SW480 (cell line): ENCODE data around the gene KRTAP9-3.
A peak's percentile ranks its signal among the peaks of the same experiment; 100 is the strongest.
"Not testable (repeated sequence)": the region's sequence is repeated elsewhere in the genome, so short reads cannot be mapped to it uniquely, and the experiment has no call there.

Experiments used
- DNase-seq: peaks from one replicate; pipeline ENCODE4 v3.0.0-alpha.2; 2016; ENCODE audit warnings: low spot score

The KRTAP9-3 gene, protein sequence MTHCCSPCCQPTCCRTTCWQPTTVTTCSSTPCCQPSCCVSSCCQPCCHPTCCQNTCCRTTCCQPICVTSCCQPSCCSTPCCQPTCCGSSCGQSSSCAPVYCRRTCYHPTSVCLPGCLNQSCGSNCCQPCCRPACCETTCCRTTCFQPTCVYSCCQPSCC

DNA sequence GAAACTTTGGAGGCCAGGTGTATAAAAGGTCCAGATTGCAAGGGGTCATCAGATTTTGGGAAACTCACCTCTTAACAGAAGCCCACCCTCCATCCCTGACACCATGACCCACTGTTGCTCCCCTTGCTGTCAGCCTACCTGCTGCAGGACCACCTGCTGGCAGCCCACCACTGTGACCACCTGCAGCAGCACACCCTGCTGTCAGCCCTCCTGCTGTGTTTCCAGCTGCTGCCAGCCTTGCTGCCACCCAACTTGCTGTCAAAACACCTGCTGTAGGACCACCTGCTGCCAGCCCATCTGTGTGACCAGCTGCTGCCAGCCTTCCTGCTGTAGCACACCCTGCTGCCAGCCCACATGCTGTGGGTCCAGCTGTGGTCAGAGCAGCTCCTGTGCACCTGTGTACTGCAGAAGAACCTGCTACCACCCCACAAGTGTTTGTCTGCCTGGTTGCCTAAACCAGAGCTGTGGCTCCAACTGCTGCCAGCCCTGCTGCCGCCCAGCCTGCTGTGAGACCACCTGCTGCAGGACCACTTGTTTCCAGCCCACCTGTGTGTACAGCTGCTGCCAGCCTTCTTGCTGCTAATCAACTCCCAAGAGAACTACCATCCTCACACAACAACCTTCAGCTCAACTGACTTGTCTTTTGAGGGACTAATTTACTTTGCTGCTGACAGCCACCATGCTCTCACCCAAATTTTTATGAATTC, at the start of gene KRTAP9-3:
Gene KRTAP9-3 (plus strand): TSS at position 51 of the 707 bp plus-strand sequence. CDS start 53 bp downstream, at position 104.
- DNase-seq = not testable (repeated sequence)

DNA sequence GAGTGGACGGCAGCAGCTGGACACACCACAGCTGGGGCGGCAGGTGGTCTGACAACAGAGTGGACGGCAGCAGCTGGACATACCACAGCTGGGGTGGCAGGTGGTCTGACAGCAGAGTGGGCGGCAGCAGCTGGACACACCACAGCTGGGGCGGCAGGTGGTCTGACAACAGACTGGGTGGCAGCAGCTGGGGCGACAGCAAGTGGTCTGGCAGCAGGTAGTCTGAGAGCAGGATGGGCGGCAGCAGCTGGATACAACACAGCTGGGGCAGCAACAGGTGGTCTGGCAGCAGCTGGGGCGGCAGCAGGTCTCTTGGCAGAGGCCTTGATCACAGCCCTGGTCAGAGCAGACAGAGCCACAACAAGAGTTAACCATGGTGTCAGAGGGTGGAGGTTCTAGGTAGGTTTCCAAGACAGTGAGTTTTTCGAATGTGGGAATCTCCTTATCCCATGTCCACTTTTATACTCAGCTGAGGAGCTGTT, 47.7 kb upstream of the KRTAP9-3 start, which contains the start of gene KRTAP4-1:
Gene KRTAP4-1 (minus strand): TSS at position 432 of the 482 bp plus-strand sequence. CDS start 57 bp downstream, at position 375.
- DNase-seq = no peak

DNA sequence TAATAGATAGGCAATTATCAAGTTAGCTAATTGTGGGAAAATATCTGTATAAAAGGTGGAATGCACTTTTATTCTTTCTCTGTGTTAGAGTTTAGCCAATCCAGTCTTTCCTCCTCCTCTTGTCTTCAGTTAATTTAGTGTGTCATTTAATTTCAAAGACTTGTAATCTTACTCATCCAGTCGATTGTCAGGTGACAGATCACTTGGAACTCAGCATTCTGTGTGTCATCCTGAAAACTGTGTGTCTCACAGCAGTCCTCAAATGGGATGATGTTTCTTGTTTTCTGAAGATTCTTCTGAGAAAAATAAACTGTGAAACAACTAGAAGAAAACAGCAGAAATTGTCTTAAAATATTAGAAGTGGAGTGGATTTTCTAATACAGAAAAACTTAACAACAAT, 47.2 kb upstream of the KRTAP9-3 start:
- no peak for DNase-seq

DNA sequence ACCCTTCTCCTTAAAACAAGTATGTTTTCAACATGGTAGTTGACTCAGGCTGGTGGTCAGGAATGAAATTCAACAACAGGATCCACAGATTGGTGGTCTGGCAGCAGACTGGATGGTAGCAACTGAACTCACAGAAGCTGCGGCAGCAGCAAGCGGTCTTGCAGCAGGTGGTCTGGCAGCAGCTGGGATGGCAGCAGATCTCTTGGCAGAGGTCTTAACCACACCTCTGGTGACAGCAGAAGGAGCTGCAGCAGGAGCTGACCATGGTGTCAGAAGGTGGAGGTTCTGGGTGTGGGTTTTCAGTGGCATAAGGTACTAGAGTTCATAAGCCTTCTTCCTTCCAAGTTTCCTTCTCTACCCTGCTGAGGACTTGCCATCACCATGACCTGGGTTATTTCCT, 45.4 kb upstream of the KRTAP9-3 start:
- no peak for DNase-seq

DNA sequence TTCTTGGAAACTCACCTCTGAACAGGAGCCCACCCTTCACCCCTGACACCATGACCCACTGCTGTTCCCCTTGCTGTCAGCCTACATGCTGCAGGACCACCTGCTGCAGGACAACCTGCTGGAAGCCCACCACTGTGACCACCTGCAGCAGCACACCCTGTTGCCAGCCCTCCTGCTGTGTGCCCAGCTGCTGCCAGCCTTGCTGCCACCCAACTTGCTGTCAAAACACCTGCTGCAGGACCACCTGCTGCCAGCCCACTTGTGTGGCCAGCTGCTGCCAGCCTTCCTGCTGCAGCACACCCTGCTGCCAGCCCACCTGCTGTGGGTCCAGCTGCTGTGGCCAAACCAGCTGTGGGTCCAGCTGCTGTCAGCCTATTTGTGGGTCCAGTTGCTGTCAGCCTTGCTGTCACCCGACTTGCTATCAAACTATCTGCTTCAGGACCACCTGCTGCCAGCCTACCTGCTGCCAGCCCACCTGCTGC, 42.4 kb upstream of the KRTAP9-3 start, which contains the start of gene KRTAP9-1:
Gene KRTAP9-1 (plus strand): TSS at position 51 of the 482 bp plus-strand sequence. CDS start 0 bp downstream, at position 51.
- DNase-seq = not testable (repeated sequence)

DNA sequence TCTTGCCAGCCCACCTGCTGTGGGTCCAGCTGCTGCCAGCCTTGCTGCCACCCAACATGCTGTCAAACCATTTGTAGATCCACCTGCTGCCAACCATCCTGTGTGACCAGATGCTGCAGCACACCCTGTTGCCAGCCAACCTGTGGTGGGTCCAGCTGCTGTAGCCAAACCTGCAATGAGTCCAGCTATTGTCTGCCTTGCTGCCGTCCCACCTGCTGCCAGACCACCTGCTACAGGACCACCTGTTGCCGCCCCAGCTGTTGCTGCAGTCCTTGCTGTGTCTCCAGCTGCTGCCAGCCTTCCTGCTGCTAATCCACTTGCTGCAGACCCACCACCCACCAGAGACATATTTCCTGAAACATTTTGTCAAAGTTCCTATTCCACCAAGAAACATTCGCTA, 41.9 kb upstream of the KRTAP9-3 start:
- DNase-seq = no peak

DNA sequence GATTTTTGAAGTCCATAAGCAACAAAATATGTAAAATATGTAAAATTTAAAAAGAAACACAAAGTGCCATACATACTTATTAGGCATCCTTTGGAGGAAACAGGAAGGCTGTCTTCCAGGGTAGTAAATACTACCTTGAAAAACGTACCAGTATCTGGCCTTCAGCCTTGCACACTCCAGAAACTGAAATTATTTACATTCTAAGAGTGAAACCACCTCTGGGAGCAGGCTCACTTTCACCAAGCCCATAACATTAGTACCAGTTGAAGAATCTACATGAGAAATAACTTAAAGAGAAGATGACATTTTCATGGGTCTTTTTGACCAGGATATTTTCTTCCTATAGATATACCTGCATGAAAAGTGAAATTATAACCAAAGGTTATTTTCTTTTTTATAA, 36.2 kb upstream of the KRTAP9-3 start:
- DNase-seq = no peak

DNA sequence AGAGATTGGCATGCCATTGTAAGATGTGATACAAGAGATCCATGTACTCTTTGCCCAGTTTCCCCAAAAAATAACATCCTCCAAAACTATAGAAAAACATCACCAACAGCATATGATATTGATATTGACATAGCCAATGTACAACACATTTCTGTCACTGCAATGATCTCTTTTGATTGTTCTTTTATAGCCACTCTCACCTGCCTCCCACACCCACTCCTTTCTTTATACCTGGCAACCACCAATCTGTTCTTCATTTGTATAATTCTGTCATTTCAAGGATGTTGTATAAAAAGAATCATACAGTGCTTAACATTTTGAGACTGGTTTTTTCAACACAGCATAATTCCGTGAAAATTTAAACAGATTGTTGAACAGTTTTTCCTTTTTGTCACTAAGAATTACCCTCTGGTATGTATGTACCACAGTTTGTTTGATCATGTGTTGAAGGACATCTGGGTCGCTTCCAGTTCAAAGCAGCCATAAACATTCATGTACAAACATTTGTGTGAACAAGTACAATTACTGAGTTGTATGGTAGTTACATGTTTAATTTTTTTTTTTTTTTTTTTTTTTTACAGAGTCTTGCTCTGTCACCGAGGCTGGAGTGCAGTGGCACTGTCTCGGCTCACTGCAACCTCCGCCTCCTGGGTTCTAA, 32.7 kb upstream of the KRTAP9-3 start:
- peak; percentile 35 for DNase-seq

DNA sequence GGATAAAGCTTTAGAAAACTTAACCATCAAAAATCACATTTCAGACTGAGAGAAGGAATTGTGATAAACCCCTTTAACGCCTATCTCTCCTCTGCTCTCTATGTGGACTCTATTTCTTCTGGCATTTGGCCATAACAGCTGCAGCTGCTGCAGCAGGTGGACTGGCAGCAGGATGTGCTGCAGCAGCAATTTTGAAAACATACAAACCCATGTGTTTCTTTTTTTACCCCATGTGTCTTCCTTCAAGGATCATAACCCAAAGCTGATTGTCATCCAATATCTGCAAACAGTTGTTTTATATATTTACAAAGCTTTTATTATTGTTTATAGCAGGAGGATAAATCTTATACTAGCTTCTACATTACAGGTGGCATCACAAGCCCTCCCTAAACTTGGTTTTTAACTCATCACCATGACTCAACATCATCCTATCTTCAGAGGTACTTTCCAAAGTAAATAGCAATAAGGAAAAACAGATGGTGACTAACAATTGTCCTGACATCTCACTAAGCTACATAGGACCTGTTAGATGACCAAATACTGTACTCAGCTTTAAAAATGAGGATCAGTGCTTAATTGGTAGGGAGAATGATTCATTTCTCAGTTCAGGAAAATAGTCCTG, 20.3 kb upstream of the KRTAP9-3 start:
- peak; percentile 8 for DNase-seq

DNA sequence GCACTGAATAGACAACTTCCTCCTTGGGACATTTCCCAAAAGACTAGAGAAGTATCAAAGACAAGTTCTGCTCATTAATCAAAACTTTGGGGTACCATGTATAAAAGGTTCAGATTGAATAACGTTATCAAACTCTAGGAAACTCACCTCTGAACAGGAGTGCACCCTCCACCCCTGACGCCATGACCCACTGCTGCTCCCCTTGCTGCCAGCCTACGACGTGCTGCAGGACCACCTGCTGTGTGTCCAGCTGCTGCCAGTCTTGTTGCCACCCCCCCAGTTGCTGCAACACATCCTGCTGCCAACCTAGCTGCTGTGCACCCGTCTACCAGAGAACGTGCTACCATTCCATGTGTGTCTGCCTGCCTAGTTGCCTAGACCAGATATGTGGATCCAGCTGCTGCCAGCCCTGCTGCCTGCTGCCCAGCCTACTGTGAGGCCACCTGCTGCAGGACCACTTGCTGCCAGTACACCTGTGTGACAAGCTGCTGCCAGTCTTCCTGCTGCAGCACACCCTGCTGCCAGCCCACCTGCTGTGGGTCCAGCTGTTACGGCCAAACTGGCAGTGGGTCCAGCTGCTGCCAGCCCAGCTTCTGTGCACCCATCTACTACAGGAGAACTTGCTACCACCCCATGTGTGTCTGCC, 19.6 kb upstream of the KRTAP9-3 start:
- no peak for DNase-seq

DNA sequence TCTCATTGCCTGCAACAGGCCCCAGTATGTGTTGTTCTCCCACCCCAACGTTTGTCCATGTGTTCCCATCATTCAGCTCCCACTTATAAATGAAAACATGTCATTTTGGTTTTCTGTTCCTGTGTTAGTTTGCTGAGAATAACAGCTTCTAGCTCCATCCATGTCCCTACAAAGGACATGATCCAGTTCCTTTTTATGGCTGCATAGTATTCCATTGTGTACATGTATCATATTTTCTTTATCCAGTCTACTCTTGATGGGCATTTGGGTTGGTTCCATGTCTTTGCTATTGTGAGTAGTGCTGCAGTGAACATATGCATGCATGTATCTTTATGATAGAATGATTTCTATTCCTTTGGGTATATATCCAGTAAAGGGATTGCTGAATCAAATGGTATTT, 16.6 kb upstream of the KRTAP9-3 start:
- no peak for DNase-seq

DNA sequence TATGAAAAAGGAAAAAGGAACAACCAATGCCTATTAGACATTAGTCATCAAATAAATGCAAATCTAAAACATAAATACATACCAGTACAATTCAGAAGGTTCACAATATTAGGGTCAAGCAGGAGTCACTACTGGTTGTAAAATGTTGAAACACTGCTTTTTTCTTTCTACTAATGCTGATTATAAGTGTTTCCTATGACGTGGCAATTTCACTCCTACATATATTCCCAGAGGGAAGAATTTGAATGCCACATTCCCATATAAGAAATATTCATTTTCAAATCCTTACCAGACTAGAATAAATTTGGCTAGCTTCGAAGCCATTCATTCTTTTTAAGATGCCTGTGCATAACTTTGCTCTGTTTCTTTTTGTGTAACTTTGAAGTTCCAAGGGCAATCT, 8.4 kb upstream of the KRTAP9-3 start:
- no peak for DNase-seq

DNA sequence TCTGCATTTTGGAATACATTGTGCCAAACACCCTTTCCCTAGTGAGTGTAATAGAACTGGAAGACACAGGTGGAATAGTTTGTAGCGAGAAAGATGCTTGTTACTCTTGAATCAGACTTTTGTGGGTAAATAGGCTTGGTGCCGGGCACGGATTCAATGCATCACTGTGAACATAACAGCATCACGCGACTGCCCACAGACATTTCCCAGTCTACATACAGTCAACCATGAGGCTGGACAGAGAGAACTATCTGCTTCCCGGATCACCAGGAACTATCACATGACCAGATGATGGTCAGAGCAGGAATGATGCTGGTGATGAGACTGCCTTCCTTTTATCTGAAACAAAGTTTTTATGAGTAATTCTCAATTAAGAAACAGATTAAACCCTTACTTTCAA, 6.2 kb upstream of the KRTAP9-3 start:
- no peak for DNase-seq

DNA sequence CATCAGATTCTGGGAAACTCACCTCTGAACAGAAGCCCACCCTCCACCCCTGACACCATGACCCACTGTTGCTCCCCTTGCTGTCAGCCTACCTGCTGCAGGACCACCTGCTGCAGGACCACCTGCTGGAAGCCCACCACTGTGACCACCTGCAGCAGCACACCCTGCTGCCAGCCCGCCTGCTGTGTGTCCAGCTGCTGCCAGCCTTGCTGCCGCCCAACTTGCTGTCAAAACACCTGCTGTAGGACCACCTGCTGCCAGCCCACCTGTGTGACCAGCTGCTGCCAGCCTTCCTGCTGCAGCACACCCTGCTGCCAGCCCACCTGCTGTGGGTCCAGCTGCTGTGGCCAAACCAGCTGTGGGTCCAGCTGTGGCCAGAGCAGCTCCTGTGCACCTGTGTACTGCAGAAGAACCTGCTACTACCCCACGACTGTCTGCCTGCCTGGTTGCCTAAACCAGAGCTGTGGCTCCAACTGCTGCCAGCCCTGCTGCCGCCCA, 5.6 kb upstream of the KRTAP9-3 start, which contains the start of gene KRTAP9-2:
Gene KRTAP9-2 (plus strand): TSS at position 51 of the 498 bp plus-strand sequence. CDS start 7 bp downstream, at position 58.
- not testable (repeated sequence) for DNase-seq

DNA sequence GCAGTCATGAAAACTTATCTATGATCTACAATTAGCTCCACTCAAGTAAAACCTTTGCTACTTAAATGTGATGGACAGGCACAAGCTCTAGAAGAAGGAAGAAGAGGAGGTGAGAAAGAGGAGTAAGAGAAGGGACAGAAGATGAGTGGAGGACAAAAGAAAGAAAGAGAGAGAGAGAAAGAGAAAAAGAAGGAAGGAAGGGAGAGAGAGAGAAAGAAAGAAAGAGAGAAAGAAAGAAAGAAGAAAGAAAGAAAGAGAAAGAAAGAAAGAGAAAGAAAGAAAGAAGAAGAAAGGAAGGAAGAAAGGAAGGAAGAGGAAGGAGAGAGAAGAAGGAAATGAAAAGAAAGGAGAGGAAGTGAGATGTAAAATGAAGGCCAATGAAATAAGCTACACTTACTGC, 2.2 kb upstream of the KRTAP9-3 start:
- DNase-seq = no peak

DNA sequence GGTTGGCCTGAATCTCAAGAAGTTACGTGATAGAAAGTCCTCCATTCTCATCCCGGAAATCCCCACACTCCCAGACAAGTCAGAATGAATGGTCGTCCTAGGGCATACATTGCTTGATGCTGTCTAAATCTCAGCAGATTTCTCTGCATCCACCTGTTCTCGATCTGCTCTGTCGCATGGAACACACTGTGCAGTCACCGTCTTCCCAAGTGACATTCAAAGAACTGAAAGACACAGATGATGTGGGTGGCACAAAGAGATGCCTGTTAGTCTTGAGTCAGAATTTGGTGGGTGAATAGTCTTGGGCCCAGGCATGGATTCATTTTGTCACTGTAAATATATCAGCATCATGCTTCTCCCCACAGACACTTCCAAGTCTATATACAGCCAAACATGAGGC, 518 bp upstream of the KRTAP9-3 start:
- DNase-seq = no peak

DNA sequence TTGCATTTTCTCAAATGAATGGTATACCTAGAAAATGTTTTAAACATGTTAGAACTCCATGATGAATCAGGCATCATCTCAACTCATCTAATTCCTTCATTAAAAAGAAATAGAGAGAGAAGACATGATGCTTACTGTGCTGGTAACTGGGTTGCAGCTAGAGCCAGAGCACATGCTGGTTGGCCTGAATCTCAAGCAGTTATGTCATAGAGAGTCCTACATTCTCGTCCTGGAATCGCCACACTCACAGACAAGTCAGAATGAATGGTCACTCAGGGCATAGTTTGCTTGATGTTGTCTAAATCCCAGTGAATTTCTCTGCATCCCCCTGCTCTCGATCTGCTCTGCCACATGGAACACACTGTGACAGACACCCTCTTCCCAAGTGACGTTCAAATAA, 4.9 kb downstream of the KRTAP9-3 start:
- DNase-seq = not testable (repeated sequence)

DNA sequence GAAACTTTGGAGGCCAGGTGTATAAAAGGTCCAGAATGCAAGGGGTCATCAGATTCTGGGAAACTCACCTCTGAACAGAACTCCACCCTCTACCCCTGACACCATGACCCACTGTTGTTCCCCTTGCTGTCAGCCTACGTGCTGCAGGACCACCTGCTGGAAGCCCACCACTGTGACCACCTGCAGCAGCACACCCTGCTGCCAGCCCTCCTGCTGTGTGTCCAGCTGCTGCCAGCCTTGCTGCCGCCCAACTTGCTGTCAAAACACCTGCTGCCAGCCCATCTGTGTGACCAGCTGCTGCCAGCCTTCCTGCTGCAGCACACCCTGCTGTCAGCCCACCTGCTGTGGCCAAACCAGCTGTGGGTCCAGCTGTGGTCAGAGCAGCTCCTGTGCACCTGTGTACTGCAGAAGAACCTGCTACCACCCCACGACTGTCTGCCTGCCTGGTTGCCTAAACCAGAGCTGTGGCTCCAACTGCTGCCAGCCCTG, 5.7 kb downstream of the KRTAP9-3 start, which contains the start of gene KRTAP9-8:
Gene KRTAP9-8 (plus strand): TSS at position 51 of the 489 bp plus-strand sequence. CDS start 53 bp downstream, at position 104.
- not testable (repeated sequence) for DNase-seq

DNA sequence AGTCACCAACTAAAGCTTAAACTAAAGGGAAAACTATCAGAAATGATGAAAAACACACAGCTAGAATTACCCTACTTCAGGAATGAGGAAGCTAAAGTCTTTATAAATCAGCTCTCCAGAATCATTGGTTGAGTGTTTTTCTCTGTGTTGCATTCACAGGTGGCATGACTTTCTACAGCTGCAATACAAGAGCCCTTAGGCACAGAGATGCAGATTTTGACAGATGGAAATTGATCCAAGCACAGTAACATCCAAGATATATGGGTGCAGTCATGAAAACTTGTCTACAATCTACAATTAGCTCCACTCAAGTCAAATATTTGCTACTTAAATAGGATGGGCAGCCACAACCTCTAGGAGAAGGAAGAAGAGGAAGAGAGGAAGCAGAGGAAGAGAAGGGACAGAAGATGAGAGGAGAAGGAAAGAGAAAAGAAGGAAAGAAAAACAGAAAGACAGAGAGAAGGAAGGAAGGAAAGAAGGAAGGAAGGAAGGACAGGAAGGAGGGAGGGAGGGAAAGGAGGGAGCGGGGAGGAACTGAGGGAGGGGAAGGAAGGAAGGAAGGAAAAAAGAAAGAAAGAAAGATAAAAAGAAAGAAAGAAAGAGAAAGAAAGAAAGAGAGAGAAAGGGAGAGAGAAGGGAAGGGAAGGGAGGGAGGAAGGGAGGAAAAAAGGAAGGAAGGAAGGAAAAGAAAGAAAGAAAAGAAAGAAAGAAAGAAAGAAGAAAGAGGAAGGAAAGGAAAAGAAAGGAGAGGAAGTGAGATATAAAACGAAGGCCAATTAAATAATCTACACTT, 14.9 kb downstream of the KRTAP9-3 start:
- DNase-seq = not testable (repeated sequence)

DNA sequence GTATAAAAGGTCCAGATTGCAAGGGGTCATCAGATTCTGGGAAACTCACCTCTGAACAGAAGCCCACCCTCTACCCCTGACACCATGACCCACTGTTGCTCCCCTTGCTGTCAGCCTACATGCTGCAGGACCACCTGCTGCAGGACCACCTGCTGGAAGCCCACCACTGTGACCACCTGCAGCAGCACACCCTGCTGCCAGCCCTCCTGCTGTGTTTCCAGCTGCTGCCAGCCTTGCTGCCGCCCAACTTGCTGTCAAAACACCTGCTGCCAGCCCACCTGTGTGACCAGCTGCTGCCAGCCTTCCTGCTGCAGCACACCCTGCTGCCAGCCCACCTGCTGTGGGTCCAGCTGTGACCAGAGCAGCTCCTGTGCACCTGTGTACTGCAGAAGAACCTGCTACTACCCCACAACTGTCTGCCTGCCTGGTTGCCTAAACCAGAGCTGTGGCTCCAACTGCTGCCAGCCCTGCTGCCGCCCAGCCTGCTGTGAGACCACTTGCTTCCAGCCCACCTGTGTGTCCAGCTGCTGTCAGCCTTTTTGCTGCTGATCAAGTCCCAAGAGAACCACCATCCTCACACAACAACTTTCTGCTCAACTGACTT, 17.5 kb downstream of the KRTAP9-3 start, which contains the start of gene KRTAP9-4:
Gene KRTAP9-4 (plus strand): TSS at position 51 of the 604 bp plus-strand sequence. CDS start 34 bp downstream, at position 85.
- DNase-seq = not testable (repeated sequence)
